Stomach (tissue), 9 donors: ENCODE results near the gene TRIM33. TPM values are rescaled to one million over a fixed set of nuclear protein-coding genes. Genes with fewer than 3 reads are reported as not detected.

Experiments used
- DNase-seq, 2 donors: peaks; one replicate each; pipeline versions ENCODE4 v3.0.0 to v3.0.0-alpha.2; 2013 to 2019
- H3K27ac ChIP-seq, 5 donors: fragments of 200-600 bp in 4 of 5; sonication (generic) in 4 of 5; one replicate each; pipeline ENCODE4 v1.5.1; 2013 to 2019; ENCODE audit warnings: mild to moderate bottlenecking in 1 of 5, moderate library complexity in 1 of 5
- H3K27me3 ChIP-seq, 3 donors: fragments of 200-600 bp; sonication (generic); one replicate each; pipeline ENCODE4 v1.5.1; 2017 to 2019; ENCODE audit warnings: mixed run types in 1 of 3
- H3K36me3 ChIP-seq, 4 donors: fragments of 200-600 bp; sonication (generic); 1 replicate in 3 of 4; 2 replicates in 1 of 4; pipeline ENCODE4 v1.5.1; 2016 to 2019
- H3K4me1 ChIP-seq, 4 donors: fragments of 200-600 bp; sonication (generic); one replicate each; pipeline ENCODE4 v1.5.1; 2016 to 2019
- H3K4me3 ChIP-seq, 4 donors: fragments of 200-600 bp; sonication (generic) in 3 of 4; one replicate each; pipeline ENCODE4 v1.5.1; 2016 to 2019; ENCODE audit warnings: mild to moderate bottlenecking in 1 of 4
- H3K9me3 ChIP-seq, 4 donors: fragments of 200-600 bp; sonication (generic); one replicate each; pipeline ENCODE4 v1.5.1; 2016 to 2019
- CTCF ChIP-seq, 7 experiments: fragments of 450-650 bp in 4 of 7; fragments of 200-600 bp in 3 of 7; sonication (generic) in 3 of 7; IDR thresholded peaks; one replicate each; pipeline ENCODE4 v1.5.1; 2016 to 2019; ENCODE audit warnings: antibody characterized with exemption in 7 of 7, control low read depth in 2 of 7, mild to moderate bottlenecking in 1 of 7
- EP300 ChIP-seq: sonication (generic); formaldehyde crosslinking; IDR thresholded peaks from one replicate; pipeline ENCODE4 v1.6.1; 2017; ENCODE audit warnings: antibody characterized with exemption
- POLR2A ChIP-seq, 4 donors: fragments of 450-650 bp; IDR thresholded peaks; one replicate each; pipeline ENCODE4 v1.6.1; 2016; ENCODE audit warnings: antibody characterized with exemption in 4 of 4, control low read depth in 2 of 4, mild to moderate bottlenecking in 1 of 4, moderate library complexity in 1 of 4
- POLR2AphosphoS5 ChIP-seq, 3 donors: sonication (generic); formaldehyde crosslinking; IDR thresholded peaks; one replicate each; pipeline ENCODE4 v1.6.1; 2016; ENCODE audit warnings: antibody characterized with exemption in 3 of 3
- whole genome bisulfite sequencing, 5 donors: extraction: QIAGEN DNeasy Blood & Tissue Kit in 3 of 5; methylation state at CpG; one replicate each; pipeline versions ENCODE4 v1.1.5 to v1.1.7; 2013 to 2018; 5-methylcytosine and 5-hydroxymethylcytosine counted together
- intact Hi-C: fragments of 100-400 bp; cut with DNase I; formaldehyde crosslinking; loops from one replicate; pipeline ENCODE4 v1.15.1; 2023; ENCODE audit warnings: low total_unique reads
- polyA plus RNA-seq, 3 donors: library from polyadenylated mRNA; stranded (reverse); fragments of 200-250 nt; gene quantifications; one replicate each; pipeline ENCODE4 v1.2.3, GENCODE V29; 2013
- total RNA-seq, 5 donors: library from RNA; depleted of rRNA; stranded (reverse); fragments of >200 nt; gene quantifications; one replicate each; pipeline versions ENCODE4 v1.1.0 to v1.2.3, GENCODE V29; 2014 to 2016
- donor health status: healthy with polysubstance abuse.
- donor health status: Bipolar disorder and iron deficiency.
- donor health status: healthy.

Gene TRIM33
- total and polyA plus RNA-seq, 8 donors, result 7.2 to 211 (median 40.5) TPM

- Histone ChIP-seq H3K27ac (no peak overlapping the region), H3K27me3 (no peaks in the 10 kb centered on the region), H3K4me1 (no peaks in the 10 kb centered on the region), H3K9me3 (no peaks in the 10 kb centered on the region), H3K4me3 (no peak overlapping the region), H3K36me3 (no peaks in the 10 kb centered on the region)
- 16 to 44% (median 26%) methylated on average over 3 of the region's 3 CpGs for WGBS, 5 donors
- TF ChIP-seq POLR2AphosphoS5 (IDR thresholded peaks at IDR 0.05) (no peak), EP300 (no peak), CTCF (IDR thresholded peaks at IDR 0.05) (no peak), POLR2A (IDR thresholded peaks at IDR 0.05) (no peak)
- intact Hi-C loops, result no loop called here
- no peak for DNase-seq
These were observed 29.3 kb upstream of the TRIM33 start for GRCh38 chr1:114540272-114540671.

- H3K4me1 ChIP-seq, result no peaks in the 10 kb centered on the region
- H3K27me3 ChIP-seq, result no peaks in the 10 kb centered on the region
- intact Hi-C loops, result no loop called here
- H3K36me3 ChIP-seq, result no peaks in the 10 kb centered on the region
- DNase-seq, result no peak
- no peaks in the 10 kb centered on the region for H3K9me3 ChIP-seq
- no peak overlapping the region for H3K4me3 ChIP-seq
- no peak overlapping the region for H3K27ac ChIP-seq
- WGBS, 5 donors, result 77 to 95% (median 92%) methylated on average over 7 of the region's 7 CpGs
- TF ChIP-seq POLR2AphosphoS5 (IDR thresholded peaks at IDR 0.05) (no peak), POLR2A (IDR thresholded peaks at IDR 0.05) (no peak), CTCF (IDR thresholded peaks at IDR 0.05) (no peak), EP300 (no peak)
These were observed 25.0 kb upstream of the TRIM33 start for GRCh38 chr1:114536043-114536442.

- H3K4me3 ChIP-seq, result no peak overlapping the region
- WGBS, 5 donors, result 39 to 68% (median 50%) methylated on average over 1 of the region's 1 CpG
- DNase-seq, result no peak
- intact Hi-C loops, result no loop called here
- H3K9me3 ChIP-seq, result no peaks in the 10 kb centered on the region
- H3K27me3 ChIP-seq, result no peaks in the 10 kb centered on the region
- H3K36me3 ChIP-seq, result no peaks in the 10 kb centered on the region
- H3K4me1 ChIP-seq, result no peaks in the 10 kb centered on the region
- TF ChIP-seq POLR2AphosphoS5 (IDR thresholded peaks at IDR 0.05) (no peak), POLR2A (IDR thresholded peaks at IDR 0.05) (no peak), CTCF (IDR thresholded peaks at IDR 0.05) (no peak), EP300 (no peak)
- no peak overlapping the region for H3K27ac ChIP-seq
These were observed 24.4 kb upstream of the TRIM33 start for GRCh38 chr1:114535401-114535800.

- TF ChIP-seq CTCF (IDR thresholded peaks at IDR 0.05) (no peak), EP300 (no peak), POLR2A (IDR thresholded peaks at IDR 0.05) (no peak), POLR2AphosphoS5 (IDR thresholded peaks at IDR 0.05) (no peak)
- Histone ChIP-seq H3K36me3 (no peaks in the 10 kb centered on the region), H3K27ac (no peak overlapping the region), H3K9me3 (no peaks in the 10 kb centered on the region), H3K4me1 (no peaks in the 10 kb centered on the region), H3K27me3 (no peaks in the 10 kb centered on the region), H3K4me3 (no peak overlapping the region)
- 0 to 90% (median 43%) methylated on average over 1 of the region's 1 CpG for WGBS, 5 donors
- DNase-seq, result no peak
- intact Hi-C loops, result no loop called here
These were observed 20.1 kb upstream of the TRIM33 start for GRCh38 chr1:114531094-114531493.
